SK-N-SH (cell line): Measurements from ENCODE around the gene TFR2. TPM values are rescaled to one million over a fixed set of nuclear protein-coding genes. Genes with fewer than 3 reads are reported as not detected.

Experiments
- CTCF ChIA-PET: fragments of 300-600, 350-600 bp; formaldehyde crosslinking; extraction: SDS; loops from one replicate; lab custom pipeline; 2021; lab: Yijun Ruan, JAX
- POLR2A ChIA-PET: fragments of 350-600 bp; sonication (Branson Sonifier 250); formaldehyde crosslinking; extraction: SDS; loops from one replicate; lab custom pipeline; 2020; ENCODE audit warnings: antibody characterized with exemption, inconsistent platforms; lab: Yijun Ruan, JAX
- DNase-seq: peaks from one replicate; pipeline ENCODE4 v3.0.0; 2012
- H2AFZ ChIP-seq: fragments of 200-600 bp; sonication (generic); 2 replicates; pipeline ENCODE4 v1.8.1; 2016; ENCODE audit warnings: antibody characterized with exemption, mild to moderate bottlenecking, low read depth
- H3F3A ChIP-seq: fragments of 200-600 bp; sonication (generic); replicated peaks from 2 replicates; pipeline ENCODE3; 2016; ENCODE audit warnings: antibody characterized with exemption, mild to moderate bottlenecking; ENCODE audit not compliant: insufficient read depth
- H3K27ac ChIP-seq, 2 experiments: fragments of 200-500 bp in 1 of 2; fragments of 200-600 bp in 1 of 2; sonication (Bioruptor generic) in 1 of 2; sonication (generic), shearing (Covaris generic) in 1 of 2; 2 replicates each; pipeline versions ENCODE4 v1.5.1 to v1.6.1; 2014 to 2016; ENCODE audit warnings: low read depth in 2 of 2, inconsistent platforms in 1 of 2, low read length in 1 of 2, mild to moderate bottlenecking in 1 of 2, mixed read lengths in 1 of 2
- H3K27me3 ChIP-seq: fragments of 200-600 bp; sonication (generic), shearing (Covaris generic); 2 replicates; pipeline ENCODE4 v1.6.1; 2016; ENCODE audit warnings: mixed run types; ENCODE audit not compliant: insufficient read depth
- H3K36me3 ChIP-seq, 2 experiments: fragments of 200-500 bp in 1 of 2; fragments of 200-600 bp in 1 of 2; sonication (Bioruptor generic) in 1 of 2; sonication (generic) in 1 of 2; replicated peaks in 1 of 2; 2 replicates each; pipeline versions ENCODE3 to v1.5.1; 2014 to 2016; ENCODE audit warnings: low read length in 1 of 2, mild to moderate bottlenecking in 1 of 2; ENCODE audit not compliant: insufficient read depth in 2 of 2, control insufficient read depth in 1 of 2
- H3K4me1 ChIP-seq, 2 experiments: fragments of 200-500 bp in 1 of 2; fragments of 200-600 bp in 1 of 2; sonication (Bioruptor generic) in 1 of 2; sonication (generic), shearing (Covaris generic) in 1 of 2; 2 replicates each; pipeline versions ENCODE4 v1.5.1 to v1.6.1; 2014 to 2016; ENCODE audit warnings: low read depth in 1 of 2, low read length in 1 of 2, mixed run types in 1 of 2; ENCODE audit not compliant: insufficient read depth in 2 of 2, control insufficient read depth in 1 of 2
- H3K4me2 ChIP-seq: fragments of 200-600 bp; sonication (generic), shearing (Covaris generic); 2 replicates; pipeline ENCODE4 v1.6.1; 2017; ENCODE audit warnings: mixed run types
- H3K4me3 ChIP-seq, 2 experiments: fragments of 200-500 bp in 1 of 2; fragments of 200-600 bp in 1 of 2; sonication (Bioruptor generic) in 1 of 2; sonication (generic), shearing (Covaris generic) in 1 of 2; 2 replicates each; pipeline versions ENCODE4 v1.5.1 to v1.8.1; 2014 to 2016; ENCODE audit warnings: low read depth in 2 of 2, inconsistent platforms in 1 of 2, low read length in 1 of 2, mild to moderate bottlenecking in 1 of 2, mixed read lengths in 1 of 2, moderate library complexity in 1 of 2
- H3K79me2 ChIP-seq: fragments of 200-600 bp; sonication (generic); 2 replicates; pipeline ENCODE4 v1.8.1; 2017; ENCODE audit warnings: mild to moderate bottlenecking; ENCODE audit not compliant: insufficient read depth
- H3K9ac ChIP-seq: fragments of 200-600 bp; sonication (generic); 2 replicates; pipeline ENCODE4 v1.6.1; 2017; ENCODE audit warnings: mixed run types
- H3K9me2 ChIP-seq: fragments of 200-600 bp; sonication (generic); 2 replicates; pipeline ENCODE4 v1.6.1; 2017; ENCODE audit warnings: mixed run types
- H3K9me3 ChIP-seq: fragments of 200-600 bp; sonication (generic); 2 replicates; pipeline ENCODE4 v1.6.1; 2017; ENCODE audit warnings: mixed run types, mild to moderate bottlenecking, moderate library complexity
- H4K20me1 ChIP-seq: fragments of 200-600 bp; sonication (generic); 2 replicates; pipeline ENCODE4 v1.6.1; 2017; ENCODE audit warnings: mild to moderate bottlenecking, mixed run types; ENCODE audit not compliant: insufficient read depth
- CHD2 ChIP-seq: fragments of 150-350 bp; IDR thresholded peaks from 2 replicates; pipeline ENCODE4 v1.6.1; 2018; ENCODE audit warnings: low read length; ENCODE audit not compliant: partially characterized antibody
- CTCF ChIP-seq: fragments of 200-600 bp; sonication (generic); IDR thresholded peaks from 2 replicates; pipeline ENCODE4 v1.6.1; 2017; ENCODE audit warnings: antibody characterized with exemption, mild to moderate bottlenecking, moderate library complexity
- ELF1 ChIP-seq: IDR thresholded peaks from 2 replicates; pipeline ENCODE4 v1.4.0; 2012
- EP300 ChIP-seq, 2 experiments: IDR thresholded peaks; 2 replicates each; pipeline versions ENCODE4 v1.4.0 to v1.6.1; 2012; ENCODE audit warnings: borderline replicate concordance in 1 of 2, low read depth in 1 of 2, low read length in 1 of 2
- FOXJ3 ChIP-seq: sonication (generic); formaldehyde crosslinking; IDR thresholded peaks from 2 replicates; pipeline ENCODE4 v1.5.1; 2020; ENCODE audit warnings: mild to moderate bottlenecking, missing genetic modification reagents
- FOXM1 ChIP-seq: IDR thresholded peaks from 2 replicates; pipeline ENCODE4 v1.4.0; 2012; ENCODE audit warnings: low read depth, mild to moderate bottlenecking
- GATA2 ChIP-seq: sonication (generic); formaldehyde crosslinking; IDR thresholded peaks from 2 replicates; pipeline ENCODE4 v1.5.0; 2020; ENCODE audit warnings: mild to moderate bottlenecking, missing genetic modification reagents
- NFIC ChIP-seq: IDR thresholded peaks from 2 replicates; pipeline ENCODE4 v1.4.0; 2012; ENCODE audit warnings: borderline replicate concordance
- PBX3 ChIP-seq: IDR thresholded peaks from 2 replicates; pipeline ENCODE4; 2012
- RAD21 ChIP-seq: IDR thresholded peaks from 2 replicates; pipeline ENCODE4 v1.6.1; 2012; ENCODE audit warnings: mild to moderate bottlenecking, low read length
- RFX5 ChIP-seq: IDR thresholded peaks from 2 replicates; pipeline ENCODE4 v1.6.1; 2012; ENCODE audit warnings: mild to moderate bottlenecking, improper control_type of control experiment, low read length
- SIN3A ChIP-seq: IDR thresholded peaks from 2 replicates; pipeline ENCODE4 v1.6.1; 2012; ENCODE audit warnings: low read depth, mild to moderate bottlenecking, low read length, moderate library complexity, borderline replicate concordance
- ZBTB33 ChIP-seq: IDR thresholded peaks from 2 replicates; pipeline ENCODE4 v1.4.0; 2012; ENCODE audit warnings: low read depth, borderline replicate concordance
- WGBS: methylation state at CpG from one replicate; pipeline ENCODE4 v1.1.6; 2017; ENCODE audit warnings: low lambda C conversion rate; 5-methylcytosine and 5-hydroxymethylcytosine counted together
- polyA plus RNA-seq, 3 experiments: library from polyadenylated mRNA; depleted of rRNA; stranded (reverse); fragments of >200 nt; gene quantifications; 2 replicates each; pipeline ENCODE4 v1.2.3, GENCODE V29; 2012
- TF ChIP-seq, protein P1 (sequence below): IDR thresholded peaks from 2 replicates; pipeline ENCODE4 v1.6.1; 2012; ENCODE audit warnings: mild to moderate bottlenecking, low read depth, low read length, moderate library complexity

Gene TFR2
- polyA plus RNA-seq, 1 of the 3 experiments (the other 2 are of a cell fraction), result 0.30 TPM

- H2AFZ ChIP-seq, result no peak overlapping the region
- H3K4me2 ChIP-seq, result no peak overlapping the region
- H4K20me1 ChIP-seq, result no peaks in the 10 kb centered on the region
- H3K79me2 ChIP-seq, result no peaks in the 10 kb centered on the region
- H3K4me1 ChIP-seq, result peaks cover 0 to 6% of the 10 kb centered on the region in 2 experiments; a peak in 1 of 4 replicates
- no peaks in the 10 kb centered on the region for H3K36me3 ChIP-seq
- no peaks in the 10 kb centered on the region for H3K9me3 ChIP-seq
- peak; percentile 56 for DNase-seq
- no peak for TF ChIP-seq PBX3
- TF ChIP-seq FOXJ3 (CRISPR knock-in tag), result no peak
- TF ChIP-seq FOXM1, result no peak
- no peak for TF ChIP-seq CTCF
- H3K27me3 ChIP-seq, result peaks cover 17% of the 10 kb centered on the region; the same call in 1 of the 2 replicates
- CTCF ChIA-PET, result interaction anchor here (1.0 to 5.0 kb wide), 12 partner anchors 10 to 172 kb away, joined by 3 to 36 read pairs (median 6); partner anchors contain the start of genes POP7 and TFR2
- H3F3A ChIP-seq, result no peaks in the 10 kb centered on the region
- no peak overlapping the region for H3K9ac ChIP-seq
- WGBS, result 49% methylated on average over 24 of the region's 25 CpGs
- peak overlapping the region in 1 of 2 experiments; percentile 46; a peak in 2 of 4 replicates for H3K4me3 ChIP-seq
- H3K9me2 ChIP-seq, result no peaks in the 10 kb centered on the region
- POLR2A ChIA-PET, result interaction anchor here (1.3 to 1.7 kb wide), 6 partner anchors 23 to 234 kb away, joined by 3 to 10 read pairs (median 6); partner anchors contain the start of genes MOSPD3, PCOLCE and UFSP1
- no peak overlapping the region for H3K27ac ChIP-seq
Observed at GRCh38 chr7:100654908-100655831, 13.8 kb upstream of the TFR2 start.

DNA sequence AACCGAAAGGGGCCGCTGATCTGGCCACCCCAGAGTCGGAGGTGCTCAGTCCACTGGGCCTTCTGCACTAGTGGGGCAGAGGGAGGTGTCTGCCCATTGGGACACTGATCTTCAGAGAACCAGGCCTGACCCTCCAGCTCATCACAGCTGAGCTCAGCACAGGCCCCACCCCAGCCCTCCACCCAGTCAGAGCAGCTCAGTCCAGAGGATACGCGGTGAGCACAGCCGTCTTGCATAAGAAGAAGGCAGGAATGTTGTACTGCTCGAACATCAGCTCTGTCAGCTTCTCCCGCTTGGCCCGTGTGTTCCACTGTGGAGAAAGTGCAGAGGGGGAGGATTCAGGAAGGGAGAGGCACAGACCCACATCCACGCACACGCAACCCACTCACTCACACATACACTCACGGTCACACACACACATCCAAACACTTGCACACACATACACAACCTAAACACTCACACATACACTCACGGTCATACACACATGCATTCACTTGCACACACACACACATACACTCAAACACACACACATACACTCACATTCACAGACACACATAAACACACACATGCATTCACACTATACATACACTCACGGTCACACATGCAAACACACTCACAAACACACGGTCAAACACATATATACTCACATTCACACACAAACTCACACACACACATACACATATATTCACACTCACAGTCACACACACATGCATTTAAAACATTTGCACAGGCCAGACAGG lies 8.6 kb upstream of the TFR2 start:
- Histone ChIP-seq H3K9ac (no peak overlapping the region), H3K9me2 (no peaks in the 10 kb centered on the region), H3K4me2 (no peak overlapping the region), H3K9me3 (no peaks in the 10 kb centered on the region), H3K4me3 (no peak overlapping the region), H3F3A (no peaks in the 10 kb centered on the region), H3K27me3 (peaks cover 12% of the 10 kb centered on the region), H2AFZ (no peak overlapping the region), H3K79me2 (no peaks in the 10 kb centered on the region), H3K36me3 (no peaks in the 10 kb centered on the region), H4K20me1 (no peaks in the 10 kb centered on the region), H3K27ac (no peak overlapping the region), H3K4me1 (no peaks in the 10 kb centered on the region; a peak in 1 of 4 replicates)
- WGBS, result 81% methylated on average over 13 of the region's 15 CpGs
- POLR2A ChIA-PET, result no interaction called here
- DNase-seq, result no peak
- CTCF ChIA-PET, result interaction anchor here (1.2 to 12.8 kb wide), 3 partner anchors 16 to 41 kb away, joined by 3 to 109 read pairs (median 7); no protein-coding TSS in a partner anchor
- TF ChIP-seq GATA2 (CRISPR knock-in tag) (no peak), NFIC (no peak), RAD21 (no peak), CHD2 (no peak), EP300 (IDR thresholded peaks at IDR 0.05; ENCODE audit: borderline replicate concordance in 1 of 2, low read depth in 1 of 2, low read length in 1 of 2) (no peak), FOXM1 (no peak), RFX5 (no peak), ZBTB33 (no peak), ELF1 (no peak), SIN3A (no peak), FOXJ3 (CRISPR knock-in tag) (no peak)
- TF ChIP-seq, protein P1, sequence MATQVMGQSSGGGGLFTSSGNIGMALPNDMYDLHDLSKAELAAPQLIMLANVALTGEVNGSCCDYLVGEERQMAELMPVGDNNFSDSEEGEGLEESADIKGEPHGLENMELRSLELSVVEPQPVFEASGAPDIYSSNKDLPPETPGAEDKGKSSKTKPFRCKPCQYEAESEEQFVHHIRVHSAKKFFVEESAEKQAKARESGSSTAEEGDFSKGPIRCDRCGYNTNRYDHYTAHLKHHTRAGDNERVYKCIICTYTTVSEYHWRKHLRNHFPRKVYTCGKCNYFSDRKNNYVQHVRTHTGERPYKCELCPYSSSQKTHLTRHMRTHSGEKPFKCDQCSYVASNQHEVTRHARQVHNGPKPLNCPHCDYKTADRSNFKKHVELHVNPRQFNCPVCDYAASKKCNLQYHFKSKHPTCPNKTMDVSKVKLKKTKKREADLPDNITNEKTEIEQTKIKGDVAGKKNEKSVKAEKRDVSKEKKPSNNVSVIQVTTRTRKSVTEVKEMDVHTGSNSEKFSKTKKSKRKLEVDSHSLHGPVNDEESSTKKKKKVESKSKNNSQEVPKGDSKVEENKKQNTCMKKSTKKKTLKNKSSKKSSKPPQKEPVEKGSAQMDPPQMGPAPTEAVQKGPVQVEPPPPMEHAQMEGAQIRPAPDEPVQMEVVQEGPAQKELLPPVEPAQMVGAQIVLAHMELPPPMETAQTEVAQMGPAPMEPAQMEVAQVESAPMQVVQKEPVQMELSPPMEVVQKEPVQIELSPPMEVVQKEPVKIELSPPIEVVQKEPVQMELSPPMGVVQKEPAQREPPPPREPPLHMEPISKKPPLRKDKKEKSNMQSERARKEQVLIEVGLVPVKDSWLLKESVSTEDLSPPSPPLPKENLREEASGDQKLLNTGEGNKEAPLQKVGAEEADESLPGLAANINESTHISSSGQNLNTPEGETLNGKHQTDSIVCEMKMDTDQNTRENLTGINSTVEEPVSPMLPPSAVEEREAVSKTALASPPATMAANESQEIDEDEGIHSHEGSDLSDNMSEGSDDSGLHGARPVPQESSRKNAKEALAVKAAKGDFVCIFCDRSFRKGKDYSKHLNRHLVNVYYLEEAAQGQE, result no peak
